ENCODE measurements around the gene SNRNP40.
"Not testable (repeated sequence)": the region's sequence is repeated elsewhere in the genome, so short reads cannot be mapped to it uniquely, and the experiment has no call there.

The SNRNP40 gene

DNA sequence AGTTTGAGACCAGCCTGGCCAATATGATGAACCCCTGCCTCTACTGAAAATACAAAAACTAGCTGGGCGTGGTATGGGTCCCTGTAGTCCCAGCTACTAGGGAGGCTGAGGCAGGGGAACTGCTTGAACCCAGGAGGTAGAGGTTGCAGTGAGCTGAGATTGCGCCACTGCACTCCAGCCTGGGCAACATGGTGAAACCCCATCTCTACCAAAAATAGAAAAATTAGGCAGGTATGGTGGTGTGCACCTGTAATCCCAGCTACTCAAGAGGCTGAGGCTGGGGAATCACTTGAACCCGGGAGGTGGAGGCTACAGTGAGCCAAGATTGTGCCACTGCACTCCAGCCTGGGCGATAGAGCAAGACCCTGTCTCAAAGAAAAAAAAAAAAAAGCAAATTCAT lies 8.8 kb downstream of the SNRNP40 start:
- FAIRE-seq; DNase-seq (ENCODE audit: low spot score): not testable (repeated sequence)

DNA sequence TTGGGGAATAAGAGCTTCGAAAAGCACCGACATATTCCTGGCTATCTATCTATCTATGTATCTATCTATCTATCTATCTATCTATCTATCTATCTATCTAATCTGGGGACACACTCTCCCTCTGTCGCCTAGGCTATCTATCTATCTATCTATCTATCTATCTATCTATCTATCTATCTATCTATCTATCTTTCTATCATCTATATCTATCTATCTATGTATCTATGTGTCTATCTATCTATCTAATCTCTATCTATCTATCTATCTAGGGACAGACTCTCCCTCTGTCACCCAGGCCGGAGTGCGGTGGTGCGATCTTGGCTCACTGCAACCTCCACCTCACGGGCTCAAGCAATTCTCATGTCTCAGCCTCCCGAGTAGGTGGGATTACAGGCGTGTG lies 14.2 kb downstream of the SNRNP40 start:
- DNase-seq (ENCODE audit: low spot score); FAIRE-seq: not testable (repeated sequence)

DNA sequence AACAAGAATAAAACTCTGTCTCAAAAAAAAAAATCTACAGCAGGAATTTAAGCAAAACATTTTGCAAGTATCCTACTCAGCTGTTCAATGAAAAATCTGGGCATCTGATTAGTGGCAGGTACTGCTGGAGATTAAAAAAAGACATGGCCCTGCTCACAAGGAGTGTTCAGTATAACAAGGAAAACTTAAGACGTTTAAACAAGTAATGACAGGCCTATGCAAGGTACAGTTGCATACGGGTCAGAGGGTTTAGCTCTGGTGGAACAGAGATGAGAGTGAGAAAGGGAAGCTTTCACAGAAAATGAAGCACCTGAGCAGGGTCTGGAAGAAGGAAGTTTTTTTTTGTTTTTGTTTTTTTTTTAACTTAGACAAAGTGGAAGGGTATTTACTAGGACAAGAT lies 23.0 kb downstream of the SNRNP40 start:
- no peak for DNase-seq (ENCODE audit: low spot score)
- FAIRE-seq: no peak

DNA sequence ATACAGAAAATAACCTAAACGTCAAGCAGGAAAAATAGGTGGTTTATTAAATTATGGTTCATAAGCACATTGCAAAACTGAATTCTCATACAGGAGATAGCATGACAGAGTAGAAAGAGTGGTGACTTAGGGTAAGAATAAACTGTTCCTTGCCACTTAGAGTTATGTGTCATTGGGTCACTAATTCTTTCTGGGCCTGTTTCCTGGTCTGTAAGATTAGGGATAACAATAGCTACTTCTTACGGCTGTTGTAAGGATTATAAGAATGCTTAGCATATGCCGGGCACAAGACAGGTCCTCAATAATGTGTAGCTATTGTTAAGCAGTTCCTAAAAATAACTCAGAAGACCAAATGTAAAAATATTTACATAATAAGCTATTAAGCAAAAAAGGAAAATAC lies 24.2 kb downstream of the SNRNP40 start:
- FAIRE-seq (no peak), DNase-seq (ENCODE audit: low spot score) (no peak)

DNA sequence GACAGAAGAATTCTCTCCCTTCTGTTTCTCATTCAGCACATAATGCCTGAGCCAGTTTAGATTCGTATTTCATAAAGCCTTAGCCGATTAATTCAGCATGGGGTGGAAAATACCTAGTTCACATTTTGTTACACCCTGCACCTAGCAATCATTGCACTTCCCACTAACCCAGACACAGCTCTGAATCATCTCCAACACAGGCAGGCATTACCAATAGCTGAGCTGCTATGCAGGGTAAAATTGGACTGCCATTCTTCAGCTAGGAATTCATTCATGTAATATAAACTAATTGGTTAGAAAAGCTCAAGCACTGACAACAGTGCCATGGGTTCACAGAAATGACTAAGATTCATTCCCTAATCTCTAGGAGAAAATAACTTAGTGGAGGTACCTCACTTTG lies 30.0 kb downstream of the SNRNP40 start:
- no peak for FAIRE-seq
- DNase-seq (ENCODE audit: low spot score): no peak

DNA sequence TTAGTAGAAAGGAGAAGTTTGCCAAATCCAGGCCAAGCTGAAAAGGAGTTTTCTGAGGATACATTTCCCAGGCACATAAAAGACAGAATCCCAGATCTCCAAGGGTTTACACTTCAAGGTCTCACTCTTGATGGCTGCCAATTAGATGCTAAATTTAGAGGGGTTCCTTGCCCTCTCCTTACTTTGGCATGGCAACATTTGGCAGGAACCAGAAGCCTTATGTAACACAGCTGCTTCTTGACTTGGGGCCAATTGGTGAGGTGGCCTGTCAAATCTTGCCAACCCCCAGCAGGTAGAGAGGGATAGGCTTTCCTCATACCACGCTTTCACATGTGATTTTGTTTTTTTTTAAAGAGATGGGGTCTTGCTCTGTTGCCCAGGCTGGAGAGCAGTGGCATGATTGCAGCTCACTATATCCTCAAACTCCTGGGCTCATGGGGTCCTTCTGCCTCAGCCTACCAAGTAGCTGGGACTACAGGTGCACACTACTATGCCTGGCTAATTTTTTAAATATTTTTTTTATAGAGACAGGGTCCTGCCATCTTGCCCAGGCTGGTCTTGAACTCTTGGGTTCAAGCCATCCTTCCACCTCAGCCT lies 31.7 kb downstream of the SNRNP40 start:
- no peak for FAIRE-seq
- no peak for DNase-seq (ENCODE audit: low spot score)

DNA sequence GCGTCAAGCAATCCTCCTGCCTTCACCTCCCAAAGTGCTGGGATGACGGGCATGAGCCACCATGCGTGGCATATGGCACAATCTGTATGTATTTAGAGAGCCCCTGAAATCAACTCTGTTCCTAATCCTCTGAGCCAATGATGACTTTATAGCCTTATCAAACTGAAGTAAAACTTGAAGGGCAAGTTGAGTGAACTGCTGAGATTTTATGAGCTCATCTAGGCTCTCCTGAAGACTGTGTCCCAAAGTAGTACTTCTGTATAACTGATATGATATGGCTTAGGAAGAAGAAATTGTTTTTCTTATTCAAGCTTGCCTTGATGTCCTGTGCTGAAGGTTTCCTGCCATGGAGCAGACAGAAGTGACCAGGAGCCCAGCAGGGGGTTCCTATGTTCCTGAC lies 33.2 kb downstream of the SNRNP40 start:
- DNase-seq (ENCODE audit: low spot score) (no peak), FAIRE-seq (no peak)

DNA sequence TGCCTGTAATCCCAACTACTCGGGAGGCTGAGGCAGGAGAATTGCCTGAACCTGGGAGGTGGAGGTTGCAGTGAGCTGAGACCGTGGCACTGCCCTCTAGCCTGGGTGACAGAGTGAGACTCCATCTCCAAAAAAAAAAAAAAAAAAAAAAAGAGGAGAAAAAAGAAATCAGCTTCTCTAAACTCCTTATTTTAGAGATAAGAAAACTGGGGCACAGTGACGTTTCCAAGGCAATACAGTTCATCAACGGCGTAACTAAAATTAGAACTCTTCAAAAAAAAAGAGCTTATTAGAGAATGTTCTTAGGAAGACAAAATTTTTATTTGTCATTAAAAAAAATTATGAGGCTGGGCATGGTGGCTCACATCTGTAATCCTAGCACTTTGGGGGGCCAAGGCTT lies 34.2 kb downstream of the SNRNP40 start:
- not testable (repeated sequence) for FAIRE-seq; DNase-seq (ENCODE audit: low spot score)

DNA sequence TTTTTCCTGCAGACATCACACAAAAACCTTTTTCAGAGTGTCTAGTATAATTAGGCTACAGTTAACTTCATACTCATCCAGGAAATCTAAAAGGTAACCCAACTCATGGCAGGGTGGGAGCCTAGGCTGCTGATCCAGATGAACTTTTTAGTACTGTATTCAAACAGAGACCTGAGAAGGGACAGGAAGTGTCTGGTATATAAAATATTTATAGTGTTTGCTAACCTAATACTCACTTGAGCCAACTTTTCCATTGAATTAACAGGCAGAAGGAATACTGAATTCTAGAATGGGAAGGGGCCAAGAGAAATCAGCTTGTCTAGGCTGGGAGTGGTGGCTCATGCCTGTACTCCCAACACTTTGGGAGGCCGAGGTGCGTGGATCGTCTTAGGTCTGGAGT lies 34.7 kb downstream of the SNRNP40 start:
- FAIRE-seq (no peak), DNase-seq (ENCODE audit: low spot score) (no peak)

DNA sequence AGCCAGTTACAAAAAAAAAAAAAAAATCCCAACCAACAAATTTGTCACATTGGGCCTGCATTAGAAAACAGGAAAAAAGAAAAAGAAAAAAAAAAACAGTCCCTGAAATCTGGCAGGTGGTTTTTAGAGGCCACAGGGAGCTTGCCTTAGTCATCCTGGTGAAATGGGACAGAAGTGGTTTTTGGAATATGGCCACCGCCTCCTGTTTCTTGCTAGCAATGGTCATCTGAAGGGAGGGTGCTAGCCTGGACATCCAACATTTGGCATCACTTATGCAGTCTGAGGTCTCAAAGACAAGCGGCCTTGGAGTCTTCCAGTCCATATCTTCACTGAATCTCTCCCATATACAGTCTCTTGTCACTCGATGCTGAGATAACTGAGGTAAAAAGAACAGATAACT lies 36.8 kb downstream of the SNRNP40 start:
- FAIRE-seq: no peak
- no peak for DNase-seq (ENCODE audit: low spot score)

DNA sequence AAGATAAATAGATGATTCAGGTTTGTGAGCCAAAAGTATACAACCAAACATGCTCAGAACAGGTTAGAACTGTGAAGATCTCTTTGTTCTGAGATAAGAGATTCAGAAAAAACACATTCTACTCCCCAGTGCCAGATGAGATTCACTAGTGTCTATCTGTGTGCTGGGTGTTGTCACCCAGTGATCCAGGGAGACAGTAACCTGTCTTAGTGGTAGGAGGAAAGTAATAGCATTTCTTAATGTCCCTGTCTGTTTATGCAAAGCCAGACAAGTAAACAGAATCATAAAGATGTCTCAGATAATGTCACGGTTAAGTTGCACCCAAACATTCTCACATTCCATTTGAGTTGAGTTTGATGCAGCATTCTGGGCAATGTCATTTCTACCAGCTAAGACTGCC lies 38.0 kb downstream of the SNRNP40 start:
- FAIRE-seq (no peak), DNase-seq (ENCODE audit: low spot score) (no peak)

GRCh38 chr1:31257213-31257612 lies 39.4 kb downstream of the SNRNP40 start:
- no peak for DNase-seq (ENCODE audit: low spot score)

DNA sequence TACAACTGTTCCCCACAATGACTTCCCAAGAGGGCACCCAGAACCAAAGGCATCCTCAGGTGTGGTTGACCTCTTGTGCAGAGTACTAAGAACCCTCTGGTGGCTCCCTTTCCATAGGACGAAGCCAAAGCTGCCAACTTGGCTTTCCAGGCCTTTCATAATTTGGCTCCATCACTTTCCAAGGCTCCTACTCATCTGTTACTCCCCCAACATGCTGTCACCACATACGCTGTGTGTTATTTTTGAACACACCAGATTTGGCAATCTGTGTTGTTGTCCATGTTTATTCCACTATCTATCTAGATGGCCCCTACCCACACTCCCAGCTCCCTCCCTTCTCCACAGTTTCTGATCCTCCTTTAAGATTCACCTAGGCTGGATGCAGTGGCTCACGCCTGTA lies 46.7 kb downstream of the SNRNP40 start:
- DNase-seq (ENCODE audit: low spot score): no peak
- no peak for FAIRE-seq

More at GRCh38 chr1:31257213-31257612, 39.4 kb downstream of the SNRNP40 start:
- no peak for FAIRE-seq

DNA sequence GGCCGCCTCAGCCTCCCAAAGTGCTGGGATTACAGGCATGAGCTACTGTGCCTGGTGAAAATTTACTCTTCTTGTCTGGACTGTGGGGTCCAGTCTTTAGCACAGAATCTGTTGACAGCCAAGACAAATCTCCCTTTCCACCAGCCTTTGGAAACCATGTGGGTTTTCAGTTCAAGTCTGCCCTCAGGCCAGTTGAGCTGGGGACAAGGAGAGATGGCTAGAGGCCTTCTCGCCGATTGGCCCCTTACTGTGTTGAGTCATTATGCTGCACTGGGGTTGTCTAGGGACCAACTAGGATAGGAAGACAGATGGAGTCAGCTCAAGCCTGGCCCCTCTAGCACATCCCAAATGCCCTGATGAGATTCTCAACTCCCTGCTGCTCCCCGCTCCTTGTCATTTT lies 48.3 kb downstream of the SNRNP40 start:
- FAIRE-seq (no peak), DNase-seq (ENCODE audit: low spot score) (no peak)

- FAIRE-seq (peak; percentile 44), DNase-seq (ENCODE audit: low spot score) (peak; percentile 63)
Observed at GRCh38 chr1:31244326-31244725, 52.3 kb downstream of the SNRNP40 start.

GRCh38 chr1:31243501-31244286 lies 52.9 kb downstream of the SNRNP40 start:
- FAIRE-seq (peak; percentile 67), DNase-seq (ENCODE audit: low spot score) (peak; percentile 84)

- FAIRE-seq: no peak
Observed at GRCh38 chr1:31241321-31241720, 55.3 kb downstream of the SNRNP40 start.

GRCh38 chr1:31239653-31240241 lies 56.8 kb downstream of the SNRNP40 start, which contains the start of gene NKAIN1:
Gene NKAIN1 (minus strand): TSS chr1:31239887. CDS start chr1:31239547, 340 bp downstream.
- no peak for FAIRE-seq
- DNase-seq (ENCODE audit: low spot score): no peak

More at GRCh38 chr1:31241321-31241720, 55.3 kb downstream of the SNRNP40 start:
- DNase-seq (ENCODE audit: low spot score): no peak

DNA sequence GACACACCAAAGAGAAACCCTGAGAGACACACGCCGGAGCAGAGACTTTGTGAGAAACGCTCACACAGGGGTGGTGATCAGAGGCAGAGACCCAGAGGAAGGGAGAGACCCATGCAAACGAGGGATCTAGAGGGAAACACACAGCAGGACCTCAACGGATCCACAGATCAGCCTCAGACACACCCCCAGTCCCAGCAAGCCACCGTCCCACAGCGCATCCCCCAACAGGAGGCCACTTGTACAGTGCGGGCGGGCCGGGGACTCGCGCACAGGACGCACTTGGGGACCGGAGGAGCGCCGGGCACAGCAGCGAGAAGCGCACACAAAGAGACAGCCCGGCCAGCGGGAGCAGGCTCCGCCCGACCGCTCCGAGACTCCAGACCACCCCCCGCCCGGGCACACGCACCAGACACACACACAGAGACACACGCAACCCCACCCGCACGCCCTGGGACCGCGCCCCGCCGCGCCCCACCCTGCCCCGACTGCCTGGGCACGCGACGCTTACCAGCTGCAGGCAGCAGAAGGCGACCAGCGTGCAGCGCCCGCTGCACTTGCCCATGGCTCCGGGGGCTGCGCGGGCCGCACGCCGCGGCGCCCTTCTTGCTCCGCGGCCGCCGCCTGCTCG lies 57.5 kb downstream of the SNRNP40 start:
- FAIRE-seq: no peak
- DNase-seq (ENCODE audit: low spot score): no peak

DNA sequence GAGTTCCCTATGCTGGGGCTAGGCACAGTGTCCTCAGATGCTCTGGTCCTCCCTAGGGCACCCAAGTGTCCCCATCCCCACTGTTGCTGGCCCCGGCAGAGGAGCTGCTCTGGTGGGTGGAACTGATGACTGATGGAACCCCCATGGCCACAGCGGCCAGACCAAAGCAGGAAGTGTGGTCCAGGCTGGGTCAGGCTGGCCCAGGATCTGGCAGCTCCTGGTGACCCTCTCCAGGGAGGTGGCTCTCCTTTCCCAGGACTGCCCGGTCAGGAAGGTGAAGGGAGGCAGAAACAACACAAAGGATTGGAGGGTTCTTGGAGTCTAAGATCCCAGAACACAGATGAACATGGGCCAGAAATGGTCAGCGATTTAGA lies 58.0 kb downstream of the SNRNP40 start:
- FAIRE-seq (no peak), DNase-seq (ENCODE audit: low spot score) (no peak)

GRCh38 chr1:31234870-31235269 lies 61.7 kb downstream of the SNRNP40 start:
- no peak for FAIRE-seq
- no peak for DNase-seq (ENCODE audit: low spot score)

- DNase-seq (ENCODE audit: low spot score) (no peak), FAIRE-seq (no peak)
Observed at GRCh38 chr1:31234123-31234708, 62.4 kb downstream of the SNRNP40 start.

Data from RCC 7860 (cell line).